BE2C (cell line): ENCODE results near the gene TMEM53.

Experiments
- DNase-seq: peaks from one replicate; pipeline ENCODE4 v3.0.0-alpha.2; 2020
- H3K27me3 ChIP-seq: fragments of 250-450 bp; sonication (Bioruptor Pico); 2 replicates; pipeline ENCODE4 v1.5.1; 2020; ENCODE audit warnings: mild to moderate bottlenecking
- H3K36me3 ChIP-seq: fragments of 250-450 bp; sonication (Bioruptor Pico); 2 replicates; pipeline ENCODE4 v1.5.1; 2020; ENCODE audit warnings: mild to moderate bottlenecking
- H3K4me1 ChIP-seq: fragments of 250-450 bp; sonication (Bioruptor Pico); 2 replicates; pipeline ENCODE4 v1.5.1; 2020
- H3K4me3 ChIP-seq: 2 replicates; pipeline ENCODE4 v1.5.1; 2011; ENCODE audit warnings: low read depth, low read length
- H3K9me3 ChIP-seq: fragments of 250-450 bp; sonication (Bioruptor Pico); 2 replicates; pipeline ENCODE4 v1.5.1; 2020
- TF ChIP-seq, protein P1 (sequence below): IDR thresholded peaks from 2 replicates; pipeline ENCODE4 v1.5.1; 2012; ENCODE audit warnings: mild to moderate bottlenecking, low read depth, low read length

TMEM53 gene

DNA sequence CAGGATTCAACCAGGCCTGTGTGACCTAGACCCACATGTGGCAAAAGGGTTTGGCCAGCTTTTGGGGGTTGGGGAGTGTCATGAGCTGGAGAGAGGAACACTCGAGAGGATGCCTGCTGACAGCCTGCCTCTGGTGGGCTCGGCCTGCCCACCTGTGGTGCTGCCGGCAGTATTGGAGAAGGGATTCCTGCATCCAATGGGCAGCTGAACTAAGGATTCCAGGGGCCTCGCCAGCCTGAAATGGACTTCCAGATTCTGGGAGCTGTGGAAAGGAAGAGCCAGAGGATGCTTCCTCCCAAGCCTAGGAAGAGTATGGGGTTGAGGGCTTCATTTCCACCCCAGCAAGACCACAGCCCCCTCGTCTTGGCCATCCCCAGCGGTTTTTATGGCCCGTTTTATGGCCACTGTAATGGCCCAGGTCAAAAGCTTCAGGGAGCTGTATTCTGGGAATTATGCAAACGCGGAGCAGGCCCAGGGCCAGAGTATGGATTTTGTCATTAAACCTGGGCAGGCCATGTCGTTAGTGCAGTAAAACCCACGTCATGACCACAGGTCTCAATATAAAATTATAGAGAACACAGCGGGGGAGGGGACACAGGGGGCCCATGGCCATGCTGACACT is 63.6 kb downstream of the TMEM53 start:
- no peak overlapping the region for H3K4me3 ChIP-seq
- no peaks in the 10 kb centered on the region for H3K9me3 ChIP-seq
- TF ChIP-seq, protein P1, sequence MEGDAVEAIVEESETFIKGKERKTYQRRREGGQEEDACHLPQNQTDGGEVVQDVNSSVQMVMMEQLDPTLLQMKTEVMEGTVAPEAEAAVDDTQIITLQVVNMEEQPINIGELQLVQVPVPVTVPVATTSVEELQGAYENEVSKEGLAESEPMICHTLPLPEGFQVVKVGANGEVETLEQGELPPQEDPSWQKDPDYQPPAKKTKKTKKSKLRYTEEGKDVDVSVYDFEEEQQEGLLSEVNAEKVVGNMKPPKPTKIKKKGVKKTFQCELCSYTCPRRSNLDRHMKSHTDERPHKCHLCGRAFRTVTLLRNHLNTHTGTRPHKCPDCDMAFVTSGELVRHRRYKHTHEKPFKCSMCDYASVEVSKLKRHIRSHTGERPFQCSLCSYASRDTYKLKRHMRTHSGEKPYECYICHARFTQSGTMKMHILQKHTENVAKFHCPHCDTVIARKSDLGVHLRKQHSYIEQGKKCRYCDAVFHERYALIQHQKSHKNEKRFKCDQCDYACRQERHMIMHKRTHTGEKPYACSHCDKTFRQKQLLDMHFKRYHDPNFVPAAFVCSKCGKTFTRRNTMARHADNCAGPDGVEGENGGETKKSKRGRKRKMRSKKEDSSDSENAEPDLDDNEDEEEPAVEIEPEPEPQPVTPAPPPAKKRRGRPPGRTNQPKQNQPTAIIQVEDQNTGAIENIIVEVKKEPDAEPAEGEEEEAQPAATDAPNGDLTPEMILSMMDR: no peak
- H3K36me3 ChIP-seq: no peaks in the 10 kb centered on the region
- H3K27me3 ChIP-seq: peaks cover 2% of the 10 kb centered on the region; the same call in 1 of the 2 replicates
- no peaks in the 10 kb centered on the region for H3K4me1 ChIP-seq
- no peak for DNase-seq

DNA sequence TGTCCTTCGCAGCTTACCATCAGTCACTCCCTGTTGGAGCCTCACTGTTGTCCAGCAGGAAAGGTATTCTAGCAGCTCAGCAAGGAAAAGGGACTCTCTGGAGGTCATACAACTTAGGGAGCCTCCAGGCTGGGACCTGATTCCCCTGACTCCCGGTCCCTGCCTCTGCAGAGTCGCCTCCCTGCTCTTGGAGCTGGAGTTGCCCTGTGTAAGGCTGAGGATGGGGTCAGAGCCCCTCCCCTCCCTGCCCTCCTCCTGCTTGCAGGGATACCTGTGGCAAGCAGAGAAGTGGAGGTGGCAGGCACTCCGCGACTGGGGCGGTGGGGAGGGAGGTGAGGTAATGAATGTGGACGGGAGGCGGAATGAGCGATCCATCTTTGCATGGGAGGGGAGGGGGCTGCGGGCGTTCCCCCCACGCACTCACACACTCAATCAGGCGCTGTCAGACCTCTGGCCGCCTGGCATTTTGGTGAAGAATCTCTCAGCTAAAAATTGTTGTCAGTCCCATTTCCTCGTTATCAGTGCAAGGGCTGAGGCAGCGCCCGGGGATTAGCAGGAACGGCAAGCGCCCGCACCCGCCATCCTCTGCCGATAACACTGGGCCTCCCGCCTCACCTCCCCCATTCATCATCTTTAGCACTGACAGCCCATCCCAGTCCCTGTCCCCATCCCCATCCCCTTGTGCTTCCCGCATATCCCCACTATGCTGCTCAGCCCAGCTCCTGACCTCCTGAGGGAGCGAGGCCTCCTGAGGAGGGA is 64.3 kb downstream of the TMEM53 start:
- H3K4me1 ChIP-seq: no peaks in the 10 kb centered on the region
- H3K27me3 ChIP-seq: peaks cover 5% of the 10 kb centered on the region; the same call in 1 of the 2 replicates
- H3K36me3 ChIP-seq: no peaks in the 10 kb centered on the region
- TF ChIP-seq, protein P1: no peak
- H3K4me3 ChIP-seq: no peak overlapping the region
- no peaks in the 10 kb centered on the region for H3K9me3 ChIP-seq
- DNase-seq: no peak

DNA sequence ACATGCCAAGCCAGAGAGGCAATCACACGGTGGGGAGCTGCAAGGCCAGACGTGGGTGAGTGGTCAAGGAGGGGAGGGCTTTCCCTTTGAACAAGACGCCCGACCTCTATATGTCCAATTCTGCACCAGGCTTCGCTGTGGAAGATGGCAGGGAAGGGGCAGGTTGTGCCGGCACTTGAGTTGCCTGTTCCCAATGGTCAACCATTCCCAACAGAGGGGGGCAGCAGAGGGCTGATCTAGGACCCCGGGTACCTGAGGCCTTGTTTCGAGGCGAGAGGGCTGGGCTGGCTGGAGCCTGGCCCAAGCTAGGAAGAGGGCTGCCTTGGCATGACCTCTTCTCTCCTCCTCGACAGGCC is 64.9 kb downstream of the TMEM53 start:
- H3K36me3 ChIP-seq: no peaks in the 10 kb centered on the region
- H3K4me1 ChIP-seq: no peaks in the 10 kb centered on the region
- H3K9me3 ChIP-seq: no peaks in the 10 kb centered on the region
- TF ChIP-seq, protein P1: peak; percentile 54
- DNase-seq: peak; percentile 68
- peaks cover 10% of the 10 kb centered on the region for H3K27me3 ChIP-seq
- H3K4me3 ChIP-seq: no peak overlapping the region

DNA sequence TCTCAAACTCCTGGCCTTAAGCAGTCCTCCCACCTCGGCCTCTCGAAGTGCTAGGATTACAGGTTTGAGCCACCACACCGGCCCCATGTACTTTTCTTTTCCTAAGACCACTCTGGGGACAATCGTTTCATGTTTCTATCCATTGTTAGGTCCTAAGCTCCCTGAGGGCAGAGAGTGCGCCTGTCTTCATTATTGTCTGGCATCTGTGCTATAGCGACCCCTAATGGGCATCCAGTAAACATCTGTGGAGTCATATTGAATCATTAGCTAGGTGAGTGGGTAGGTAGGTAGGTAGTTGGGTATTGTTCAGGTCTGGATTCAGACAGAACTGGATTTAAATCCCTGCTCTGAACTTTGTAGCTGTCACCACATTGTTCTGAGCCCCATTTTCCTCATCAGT is 66.1 kb downstream of the TMEM53 start:
- peaks cover 23% of the 10 kb centered on the region for H3K27me3 ChIP-seq
- DNase-seq: no peak
- TF ChIP-seq, protein P1: peak; percentile 29
- no peaks in the 10 kb centered on the region for H3K36me3 ChIP-seq
- H3K4me3 ChIP-seq: no peak overlapping the region
- H3K4me1 ChIP-seq: peaks cover 6% of the 10 kb centered on the region
- no peaks in the 10 kb centered on the region for H3K9me3 ChIP-seq

DNA sequence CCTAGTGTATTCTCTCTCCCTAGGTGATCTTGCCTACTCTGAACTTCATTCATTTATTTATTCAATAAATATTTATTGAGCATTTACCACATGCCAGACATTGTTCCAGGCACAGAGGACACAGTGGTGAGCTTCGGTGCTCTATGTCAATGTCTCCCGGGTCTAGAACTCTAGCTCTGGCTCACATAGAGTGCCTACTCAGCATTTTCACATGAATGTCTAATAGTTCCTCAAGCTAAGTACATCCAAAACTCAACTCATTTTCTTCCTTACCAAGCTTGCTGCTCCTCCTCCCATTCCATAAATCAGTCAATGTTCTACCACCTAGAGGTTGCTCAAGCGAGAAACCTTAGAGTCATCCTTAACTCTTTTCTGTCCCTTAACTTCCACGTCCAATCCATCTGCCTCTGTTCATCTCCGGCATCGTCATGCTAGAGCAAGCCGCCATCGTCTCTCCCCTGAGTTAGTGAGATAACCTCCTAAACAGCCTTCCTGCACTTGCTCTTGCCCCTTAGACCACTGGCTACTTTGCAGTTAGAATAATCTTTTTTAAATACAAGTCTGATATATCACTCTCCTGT is 67.5 kb downstream of the TMEM53 start:
- TF ChIP-seq, protein P1: no peak
- Histone ChIP-seq H3K36me3 (no peaks in the 10 kb centered on the region), H3K27me3 (peaks cover 32% of the 10 kb centered on the region), H3K9me3 (no peaks in the 10 kb centered on the region), H3K4me1 (peaks cover 6% of the 10 kb centered on the region), H3K4me3 (no peak overlapping the region)
- no peak for DNase-seq
